Activated naive CD8-positive, alpha-beta T cell treated with anti-CD3 and anti-CD28 coated beads, Interleukin-2, amount 10 ng/mL, durations not matched to agents 7 days and 5 days (primary cell): ENCODE data around the gene KPNA3. TPM values are rescaled to one million over a fixed set of nuclear protein-coding genes. Genes with fewer than 3 reads are reported as not detected.
A peak's percentile ranks its signal among the peaks of the same experiment; 100 is the strongest.

Experiments
- ATAC-seq: fragments of 150-1000 bp; cut with Tn5 transposase; one replicate; pipeline ENCODE4 v1.10.0; 2021; ENCODE audit warnings: low read depth, moderate library complexity
- POLR2A ChIA-PET: fragments of 350-600 bp; sonication (Branson Sonifier 250); formaldehyde crosslinking; loops from one replicate; lab custom pipeline; 2021; ENCODE audit warnings: antibody characterized with exemption; lab: Charles Lee
- DNase-seq: peaks from one replicate; pipeline ENCODE4 v3.0.0; 2021
- H3K27ac Mint-ChIP-seq: one replicate; pipeline ENCODE4 v1.8.0; 2022; ENCODE audit warnings: mild to moderate bottlenecking, mixed read lengths
- H3K27me3 Mint-ChIP-seq: one replicate; pipeline ENCODE4 v1.8.0; 2022; ENCODE audit warnings: mild to moderate bottlenecking, moderate library complexity, mixed read lengths
- H3K36me3 Mint-ChIP-seq: one replicate; pipeline ENCODE4 v1.8.0; 2021; ENCODE audit warnings: mild to moderate bottlenecking, mixed read lengths
- H3K4me1 Mint-ChIP-seq: one replicate; pipeline ENCODE4 v1.8.0; 2021; ENCODE audit warnings: mixed read lengths
- H3K4me3 Mint-ChIP-seq: one replicate; pipeline ENCODE4 v1.8.0; 2022; ENCODE audit warnings: mild to moderate bottlenecking, moderate library complexity, mixed read lengths
- H3K9me3 Mint-ChIP-seq: one replicate; pipeline ENCODE4 v1.8.0; 2021; ENCODE audit warnings: mixed read lengths
- total RNA-seq, 2 experiments: library from RNA; stranded (reverse); gene quantifications; one replicate each; pipeline ENCODE4 v1.2.3, GENCODE V29; 2021

The KPNA3 gene
- total RNA-seq, result 10 to 100 TPM; 27.8 to 28.1 TPM

GRCh38 chr13:49792550-49793324 is at the start of gene KPNA3:
Gene KPNA3, minus strand, starts transcription at chr13:49792682. Its CDS starts 176 bp downstream, at chr13:49792506.
- DNase-seq (peak; percentile 92), ATAC-seq (peak; percentile 90)
- peaks cover 2% of the 10 kb centered on the region for H3K27me3 Mint-ChIP-seq
- POLR2A ChIA-PET, result interaction anchor here (0.6 to 3.2 kb wide), 16 partner anchors 14 to 1959 kb away, joined by 3 to 20 read pairs (median 3); partner anchors contain the start of genes ARL11, CAB39L, EBPL and PHF11
- H3K27ac Mint-ChIP-seq, result peak within 1 kb of the TSS; percentile 94
- peak within 1 kb of the TSS; percentile 96 for H3K4me3 Mint-ChIP-seq
- peaks cover 5% of the 10 kb centered on the region for H3K36me3 Mint-ChIP-seq
- no peaks in the 10 kb centered on the region for H3K9me3 Mint-ChIP-seq
- H3K4me1 Mint-ChIP-seq, result peaks cover 24% of the 10 kb centered on the region

DNA sequence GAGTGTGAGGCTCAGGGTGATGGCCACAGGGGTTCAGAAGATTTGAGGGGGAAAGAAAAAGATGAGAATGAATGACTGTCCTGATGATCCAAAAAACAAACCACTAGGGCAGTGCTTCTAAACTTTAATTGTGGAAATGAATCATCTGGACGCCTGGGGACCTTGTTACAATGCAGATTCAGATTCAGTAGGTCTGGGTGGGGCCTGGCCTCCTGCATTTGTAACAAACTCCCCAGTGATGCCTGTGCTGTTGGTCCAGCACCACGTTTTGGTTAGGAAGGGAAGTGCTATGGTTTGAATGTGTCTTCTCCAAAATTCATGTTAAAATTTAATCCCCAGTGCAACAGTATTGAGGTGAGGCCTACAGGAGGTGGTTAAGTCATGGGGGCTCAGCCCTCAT is 49.5 kb upstream of the KPNA3 start:
- Mint-ChIP-seq H3K27ac (no peak overlapping the region), H3K27me3 (no peaks in the 10 kb centered on the region), H3K9me3 (no peaks in the 10 kb centered on the region), H3K4me1 (peaks cover 4% of the 10 kb centered on the region), H3K4me3 (no peak overlapping the region), H3K36me3 (no peaks in the 10 kb centered on the region)
- POLR2A ChIA-PET, result no interaction called here
- DNase-seq (no peak), ATAC-seq (no peak)

DNA sequence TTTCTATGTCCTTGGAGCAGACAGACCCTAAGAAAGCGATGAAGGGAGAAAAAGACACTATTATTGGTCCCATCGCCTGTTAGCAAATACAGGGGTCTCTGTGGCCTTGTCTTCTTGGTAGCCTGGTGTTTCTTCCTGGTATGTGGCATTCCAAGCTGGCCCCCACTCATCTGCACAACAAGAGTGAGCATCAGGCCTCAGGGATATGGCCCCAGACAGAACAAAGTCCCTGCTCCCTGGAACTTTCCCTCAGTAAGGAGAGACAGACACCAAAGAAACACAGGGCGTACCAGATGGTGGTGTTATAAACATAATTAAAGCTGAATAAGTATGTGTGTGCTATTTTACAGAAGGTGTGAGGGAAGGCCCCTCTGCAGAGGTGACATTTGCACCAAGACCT is 48.2 kb upstream of the KPNA3 start:
- Mint-ChIP-seq H3K4me3 (no peak overlapping the region), H3K4me1 (peaks cover 4% of the 10 kb centered on the region), H3K36me3 (no peaks in the 10 kb centered on the region), H3K27ac (no peak overlapping the region), H3K27me3 (no peaks in the 10 kb centered on the region), H3K9me3 (no peaks in the 10 kb centered on the region)
- ATAC-seq (no peak), DNase-seq (no peak)
- POLR2A ChIA-PET, result no interaction called here

- no peak overlapping the region for H3K4me3 Mint-ChIP-seq
- no peak for DNase-seq
- no peak overlapping the region for H3K27ac Mint-ChIP-seq
- no peaks in the 10 kb centered on the region for H3K27me3 Mint-ChIP-seq
- H3K9me3 Mint-ChIP-seq, result no peaks in the 10 kb centered on the region
- peaks cover 4% of the 10 kb centered on the region for H3K4me1 Mint-ChIP-seq
- ATAC-seq, result no peak
- POLR2A ChIA-PET, result no interaction called here
- H3K36me3 Mint-ChIP-seq, result no peaks in the 10 kb centered on the region
Observed at GRCh38 chr13:49840266-49840665, 47.8 kb upstream of the KPNA3 start.

GRCh38 chr13:49838989-49839388 is 46.5 kb upstream of the KPNA3 start:
- no peaks in the 10 kb centered on the region for H3K27me3 Mint-ChIP-seq
- H3K4me3 Mint-ChIP-seq, result no peak overlapping the region
- POLR2A ChIA-PET, result interaction anchor here (0.5 kb wide), 1 partner anchor 132 kb away, joined by 3 read pairs; no protein-coding TSS in a partner anchor
- H3K36me3 Mint-ChIP-seq, result no peaks in the 10 kb centered on the region
- DNase-seq (no peak), ATAC-seq (no peak)
- H3K9me3 Mint-ChIP-seq, result no peaks in the 10 kb centered on the region
- H3K27ac Mint-ChIP-seq, result no peak overlapping the region
- H3K4me1 Mint-ChIP-seq, result peaks cover 4% of the 10 kb centered on the region

GRCh38 chr13:49836516-49836915 is 44.0 kb upstream of the KPNA3 start:
- POLR2A ChIA-PET, result no interaction called here
- ATAC-seq (no peak), DNase-seq (no peak)
- Mint-ChIP-seq H3K4me3 (no peak overlapping the region), H3K9me3 (no peaks in the 10 kb centered on the region), H3K36me3 (no peaks in the 10 kb centered on the region), H3K4me1 (peaks cover 6% of the 10 kb centered on the region), H3K27ac (no peak overlapping the region), H3K27me3 (no peaks in the 10 kb centered on the region)

- DNase-seq (no peak), ATAC-seq (no peak)
- peaks cover 5% of the 10 kb centered on the region for H3K36me3 Mint-ChIP-seq
- H3K27me3 Mint-ChIP-seq, result peaks cover 6% of the 10 kb centered on the region
- POLR2A ChIA-PET, result no interaction called here
- no peak overlapping the region for H3K27ac Mint-ChIP-seq
- H3K4me1 Mint-ChIP-seq, result peaks cover 1% of the 10 kb centered on the region
- no peak overlapping the region for H3K4me3 Mint-ChIP-seq
- H3K9me3 Mint-ChIP-seq, result peaks cover 4% of the 10 kb centered on the region
Observed at GRCh38 chr13:49833402-49833801, 40.9 kb upstream of the KPNA3 start.

DNA sequence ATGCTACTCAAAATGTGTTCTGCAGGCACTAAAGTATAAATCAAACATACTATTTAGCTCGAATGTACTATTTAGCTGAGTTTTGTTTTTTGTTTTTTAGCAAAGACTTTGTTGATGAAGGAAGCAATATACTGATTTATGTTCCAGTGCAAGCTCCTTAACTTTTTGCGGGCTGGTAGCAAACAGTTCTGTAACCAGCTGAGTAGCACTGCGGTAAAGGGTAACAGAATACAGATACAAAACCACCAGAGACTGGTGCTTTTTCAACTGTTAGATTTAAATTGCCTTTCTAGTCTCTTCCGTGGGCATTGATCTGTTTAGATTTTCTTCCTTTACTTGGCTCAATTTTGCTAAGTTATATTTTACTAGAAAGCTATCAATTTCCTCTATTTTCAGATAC is 39.0 kb upstream of the KPNA3 start:
- DNase-seq (no peak), ATAC-seq (no peak)
- Mint-ChIP-seq H3K36me3 (peaks cover 5% of the 10 kb centered on the region), H3K4me1 (peaks cover 1% of the 10 kb centered on the region), H3K4me3 (no peak overlapping the region), H3K27ac (no peak overlapping the region), H3K9me3 (peaks cover 5% of the 10 kb centered on the region), H3K27me3 (peaks cover 6% of the 10 kb centered on the region)
- POLR2A ChIA-PET, result no interaction called here

GRCh38 chr13:49830721-49831120 is 38.2 kb upstream of the KPNA3 start:
- POLR2A ChIA-PET, result no interaction called here
- Mint-ChIP-seq H3K4me1 (peaks cover 1% of the 10 kb centered on the region), H3K4me3 (no peak overlapping the region), H3K27me3 (peaks cover 6% of the 10 kb centered on the region), H3K36me3 (peaks cover 5% of the 10 kb centered on the region), H3K27ac (no peak overlapping the region), H3K9me3 (peaks cover 5% of the 10 kb centered on the region)
- DNase-seq, result no peak
- no peak for ATAC-seq

- DNase-seq (no peak), ATAC-seq (no peak)
- Mint-ChIP-seq H3K4me3 (no peak overlapping the region), H3K9me3 (peaks cover 5% of the 10 kb centered on the region), H3K4me1 (peaks cover 1% of the 10 kb centered on the region), H3K36me3 (peaks cover 5% of the 10 kb centered on the region), H3K27me3 (peaks cover 6% of the 10 kb centered on the region), H3K27ac (no peak overlapping the region)
- POLR2A ChIA-PET, result no interaction called here
Observed at GRCh38 chr13:49829715-49830114, 37.2 kb upstream of the KPNA3 start.

DNA sequence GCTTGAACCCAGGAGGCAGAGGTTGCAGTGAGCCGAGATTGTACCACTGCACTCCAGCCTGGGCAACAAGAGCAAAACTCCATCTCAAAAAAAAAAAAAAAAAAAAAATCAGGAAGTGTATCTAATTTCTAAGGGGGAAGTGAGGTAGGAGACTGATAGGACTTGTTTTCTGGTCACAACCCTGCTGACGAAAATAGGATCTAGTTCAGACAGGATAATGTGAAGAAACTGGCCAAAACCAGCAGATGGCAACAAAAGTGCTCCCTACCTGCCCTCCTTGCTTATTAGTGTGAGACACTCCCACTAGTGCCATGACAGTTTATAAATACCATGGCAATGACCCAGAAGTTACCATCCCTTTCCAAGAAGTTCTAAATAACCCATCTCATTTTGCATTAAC is 36.0 kb upstream of the KPNA3 start:
- Mint-ChIP-seq H3K27ac (no peak overlapping the region), H3K4me1 (peaks cover 1% of the 10 kb centered on the region), H3K36me3 (peaks cover 5% of the 10 kb centered on the region), H3K9me3 (peaks cover 5% of the 10 kb centered on the region), H3K27me3 (peaks cover 6% of the 10 kb centered on the region), H3K4me3 (no peak overlapping the region)
- POLR2A ChIA-PET, result no interaction called here
- DNase-seq (no peak), ATAC-seq (no peak)

- Mint-ChIP-seq H3K9me3 (peaks cover 5% of the 10 kb centered on the region), H3K36me3 (peaks cover 5% of the 10 kb centered on the region), H3K27ac (no peak overlapping the region), H3K27me3 (peaks cover 6% of the 10 kb centered on the region), H3K4me3 (no peak overlapping the region), H3K4me1 (peaks cover 1% of the 10 kb centered on the region)
- POLR2A ChIA-PET, result no interaction called here
- DNase-seq, result no peak
- no peak for ATAC-seq
Observed at GRCh38 chr13:49827891-49828290, 35.4 kb upstream of the KPNA3 start.

- Mint-ChIP-seq H3K27ac (no peak overlapping the region), H3K36me3 (peaks cover 5% of the 10 kb centered on the region), H3K9me3 (peaks cover 5% of the 10 kb centered on the region), H3K4me1 (peaks cover 1% of the 10 kb centered on the region), H3K4me3 (no peak overlapping the region), H3K27me3 (peaks cover 6% of the 10 kb centered on the region)
- ATAC-seq (no peak), DNase-seq (no peak)
- POLR2A ChIA-PET, result interaction anchor here (0.7 kb wide), 1 partner anchor 350 kb away, joined by 3 read pairs; no protein-coding TSS in a partner anchor
Observed at GRCh38 chr13:49827336-49827735, 34.9 kb upstream of the KPNA3 start.
